Trophoblast cell (in vitro differentiated cells and primary cell): ENCODE data around the gene CD163L1. TPM values are rescaled to one million over a fixed set of nuclear protein-coding genes. Genes with fewer than 3 reads are reported as not detected.

Source experiments
- DNase-seq, 2 donors: peaks; one replicate each; pipeline ENCODE4 v3.0.0-alpha.2; 2016
- H2AFZ ChIP-seq: 2 replicates; pipeline ENCODE4 v1.6.1; 2013; ENCODE audit warnings: low read length, moderate library complexity, mild to moderate bottlenecking; ENCODE audit not compliant: insufficient read depth, poor library complexity
- H2AK5ac ChIP-seq: 2 replicates; pipeline ENCODE4 v1.6.1; 2013; ENCODE audit warnings: mild to moderate bottlenecking, low read length
- H2BK120ac ChIP-seq: 2 replicates; pipeline ENCODE4 v1.6.1; 2013; ENCODE audit warnings: low read length, mild to moderate bottlenecking, moderate library complexity; ENCODE audit not compliant: insufficient read depth, poor library complexity
- H2BK12ac ChIP-seq: 2 replicates; pipeline ENCODE4 v1.6.1; 2013; ENCODE audit warnings: mild to moderate bottlenecking, low read length, moderate library complexity
- H2BK5ac ChIP-seq: 2 replicates; pipeline ENCODE4 v1.6.1; 2013; ENCODE audit warnings: low read length, low read depth, moderate library complexity, mild to moderate bottlenecking; ENCODE audit not compliant: poor library complexity
- H3K14ac ChIP-seq: 2 replicates; pipeline ENCODE4 v1.6.1; 2013; ENCODE audit warnings: mild to moderate bottlenecking, low read length
- H3K18ac ChIP-seq: 2 replicates; pipeline ENCODE4 v1.6.1; 2013; ENCODE audit warnings: mild to moderate bottlenecking, low read length
- H3K23ac ChIP-seq: 2 replicates; pipeline ENCODE4 v1.6.1; 2013; ENCODE audit warnings: low read length
- H3K27ac ChIP-seq: 2 replicates; pipeline ENCODE4 v1.5.1; 2013; ENCODE audit warnings: low read depth, mild to moderate bottlenecking, inconsistent platforms, low read length, moderate library complexity
- H3K27me3 ChIP-seq: 2 replicates; pipeline ENCODE4 v1.6.1; 2013; ENCODE audit warnings: inconsistent platforms, mild to moderate bottlenecking, low read length, moderate library complexity; ENCODE audit not compliant: insufficient read depth
- H3K36me3 ChIP-seq, 2 experiments: 1 replicate in 1 of 2; 2 replicates in 1 of 2; pipeline ENCODE4 v1.6.1; 2013; ENCODE audit warnings: low read length in 2 of 2, mild to moderate bottlenecking in 2 of 2, moderate library complexity in 1 of 2; ENCODE audit not compliant: insufficient read depth in 2 of 2, control insufficient read depth in 1 of 2
- H3K4ac ChIP-seq: 2 replicates; pipeline ENCODE4 v1.6.1; 2013; ENCODE audit warnings: low read depth, mild to moderate bottlenecking, low read length, moderate library complexity
- H3K4me1 ChIP-seq, 2 experiments: 1 replicate in 1 of 2; 2 replicates in 1 of 2; pipeline ENCODE4 v1.6.1; 2013; ENCODE audit warnings: low read length in 2 of 2, mild to moderate bottlenecking in 2 of 2, moderate library complexity in 1 of 2; ENCODE audit not compliant: insufficient read depth in 2 of 2, control insufficient read depth in 1 of 2
- H3K4me2 ChIP-seq: 2 replicates; pipeline ENCODE4 v1.6.1; 2013; ENCODE audit warnings: inconsistent platforms, mild to moderate bottlenecking, low read length, moderate library complexity
- H3K4me3 ChIP-seq: 2 replicates; pipeline ENCODE4 v1.5.1; 2013; ENCODE audit warnings: mild to moderate bottlenecking, low read depth, low read length, inconsistent platforms
- H3K79me1 ChIP-seq: one replicate; pipeline ENCODE4 v1.6.1; 2013; ENCODE audit warnings: low read length
- H3K79me2 ChIP-seq: 2 replicates; pipeline ENCODE4 v1.6.1; 2013; ENCODE audit warnings: low read length, mild to moderate bottlenecking; ENCODE audit not compliant: control insufficient read depth, insufficient read depth, poor library complexity
- H3K9ac ChIP-seq: 2 replicates; pipeline ENCODE4 v1.6.1; 2013; ENCODE audit warnings: mild to moderate bottlenecking, low read length
- H3K9me3 ChIP-seq: 2 replicates; pipeline ENCODE4 v1.6.1; 2013; ENCODE audit warnings: low read depth, mild to moderate bottlenecking, control low read depth, inconsistent platforms, low read length; ENCODE audit not compliant: insufficient read depth
- H4K12ac ChIP-seq: 2 replicates; pipeline ENCODE4 v1.6.1; 2013; ENCODE audit warnings: low read depth, mild to moderate bottlenecking, low read length, moderate library complexity
- H4K8ac ChIP-seq: 2 replicates; pipeline ENCODE4 v1.6.1; 2013; ENCODE audit warnings: low read depth, mild to moderate bottlenecking, low read length, moderate library complexity
- H4K91ac ChIP-seq: one replicate; pipeline ENCODE4 v1.6.1; 2013; ENCODE audit warnings: low read depth, mild to moderate bottlenecking, low read length, moderate library complexity
- WGBS: extraction: QIAGEN DNeasy Blood & Tissue Kit; methylation state at CpG from one replicate; pipeline ENCODE4 v1.1.7; 2013; ENCODE audit warnings: missing lambda C conversion rate; ENCODE audit not compliant: insufficient read length, insufficient coverage; ENCODE audit errors: extremely low coverage; 5-methylcytosine and 5-hydroxymethylcytosine counted together
- polyA plus RNA-seq: library from polyadenylated mRNA; stranded (reverse); fragments of 200-250 nt; gene quantifications from 2 replicates; pipeline ENCODE4 v1.2.3, GENCODE V29; 2013

The CD163L1 gene
- 0.07 and 0.16 TPM in 2 replicates for polyA plus RNA-seq

DNA sequence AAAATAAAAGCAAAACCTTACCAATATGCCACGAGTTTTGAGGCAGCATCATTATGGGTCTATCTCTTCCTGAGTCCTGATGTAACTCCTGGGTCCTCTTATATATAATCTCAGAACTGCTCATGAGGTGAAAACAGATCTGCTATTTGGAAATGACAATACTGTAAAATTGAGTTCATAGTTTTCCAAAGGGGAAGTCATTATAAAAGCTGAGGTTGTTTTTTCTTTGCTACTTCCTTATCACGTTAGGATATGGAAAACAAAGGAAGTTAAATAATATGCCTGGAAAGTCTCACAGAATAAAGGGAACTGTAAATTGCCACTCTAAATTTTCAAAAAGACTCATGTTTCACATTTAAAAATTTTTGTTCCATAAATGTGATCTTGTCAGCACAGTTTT is at the start of gene CD163L1:
TSS of gene CD163L1 (minus strand) at position 78 of the 400 bp plus-strand sequence. CDS start at position 52, 26 bp downstream.
- Histone ChIP-seq H3K4me2 (no peak within 1 kb of the TSS), H3K4me1 (no peaks in the 10 kb centered on the region), H3K18ac (no peak within 1 kb of the TSS), H3K27ac (no peak within 1 kb of the TSS), H3K79me1 (peaks cover 4% of the 10 kb centered on the region), H2AFZ (no peak within 1 kb of the TSS), H2BK5ac (no peak within 1 kb of the TSS), H3K23ac (no peak within 1 kb of the TSS), H2BK12ac (no peak within 1 kb of the TSS), H3K4ac (no peak within 1 kb of the TSS), H3K9me3 (peaks cover 1% of the 10 kb centered on the region), H3K4me3 (no peak within 1 kb of the TSS), H3K27me3 (no peaks in the 10 kb centered on the region), H3K79me2 (no peaks in the 10 kb centered on the region), H2BK120ac (no peak within 1 kb of the TSS), H3K36me3 (no peaks in the 10 kb centered on the region), H4K12ac (no peak within 1 kb of the TSS), H3K9ac (no peak within 1 kb of the TSS), H4K8ac (no peak within 1 kb of the TSS), H2AK5ac (no peak within 1 kb of the TSS), H4K91ac (no peak within 1 kb of the TSS), H3K14ac (no peak within 1 kb of the TSS)
- no CpG with 5 or more reads among the region's 2 CpGs for WGBS
- DNase-seq = no peak

DNA sequence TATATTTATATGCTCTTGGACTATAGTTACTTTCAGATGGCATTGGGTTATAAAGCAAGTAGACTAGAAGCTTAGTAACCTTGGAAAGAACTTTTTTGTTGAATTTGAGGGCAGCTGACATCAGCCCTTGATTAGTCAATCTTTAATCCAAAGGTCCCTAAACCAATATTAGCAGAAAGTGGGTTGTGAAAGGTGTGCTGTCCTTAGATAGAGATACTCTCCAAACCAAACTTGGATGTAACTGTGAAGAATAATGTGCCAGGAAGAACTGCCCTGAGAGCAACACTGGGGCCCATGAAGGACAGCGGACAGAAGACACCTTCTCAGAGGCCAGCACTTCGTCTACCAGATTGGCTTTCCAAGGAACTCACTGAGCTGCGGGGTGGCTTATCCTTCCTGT is 49.1 kb upstream of the CD163L1 start:
- no peaks in the 10 kb centered on the region for H3K9me3 ChIP-seq
- no peak overlapping the region for H2BK120ac ChIP-seq
- no peak overlapping the region for H3K14ac ChIP-seq
- no peak for DNase-seq
- no peak overlapping the region for H4K12ac ChIP-seq
- no peak overlapping the region for H2AFZ ChIP-seq
- no peak overlapping the region for H4K91ac ChIP-seq
- no peak overlapping the region for H3K4ac ChIP-seq
- H2BK12ac ChIP-seq = no peak overlapping the region
- no peak overlapping the region for H3K4me2 ChIP-seq
- H3K36me3 ChIP-seq = no peaks in the 10 kb centered on the region
- no peak overlapping the region for H2AK5ac ChIP-seq
- H3K27me3 ChIP-seq = no peaks in the 10 kb centered on the region
- H3K4me1 ChIP-seq = peaks cover 0 to 3% of the 10 kb centered on the region in 2 experiments
- no peaks in the 10 kb centered on the region for H3K79me1 ChIP-seq
- no peak overlapping the region for H3K9ac ChIP-seq
- H3K23ac ChIP-seq = no peak overlapping the region
- no peak overlapping the region for H3K4me3 ChIP-seq
- no peaks in the 10 kb centered on the region for H3K79me2 ChIP-seq
- no peak overlapping the region for H3K27ac ChIP-seq
- H2BK5ac ChIP-seq = no peak overlapping the region
- no peak overlapping the region for H3K18ac ChIP-seq
- H4K8ac ChIP-seq = no peak overlapping the region
- WGBS = no CpG with 5 or more reads among the region's 3 CpGs

DNA sequence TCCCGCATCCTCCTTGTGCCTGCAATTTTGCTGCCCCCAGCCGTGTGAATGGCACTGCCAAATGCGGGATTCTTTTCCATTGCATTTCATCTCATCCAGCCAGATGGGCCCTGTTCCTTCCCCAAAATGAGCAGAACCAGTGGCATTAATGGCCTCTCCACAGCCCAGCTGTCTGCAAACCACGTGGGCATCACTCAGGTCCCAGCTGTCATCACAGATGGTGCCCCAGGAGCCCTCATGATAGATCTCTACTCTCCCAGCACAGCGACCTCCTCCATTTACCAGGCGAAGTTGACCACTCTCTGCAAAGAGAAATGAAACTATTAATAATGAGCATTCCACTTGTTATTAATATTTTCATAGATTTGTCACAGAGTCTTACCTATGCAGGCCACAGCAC is 42.6 kb upstream of the CD163L1 start:
- no CpG with 5 or more reads among the region's 6 CpGs for WGBS
- H2BK120ac ChIP-seq = no peak overlapping the region
- no peak overlapping the region for H2AK5ac ChIP-seq
- H4K91ac ChIP-seq = no peak overlapping the region
- H3K27me3 ChIP-seq = no peaks in the 10 kb centered on the region
- no peak overlapping the region for H3K23ac ChIP-seq
- no peaks in the 10 kb centered on the region for H3K79me1 ChIP-seq
- no peak overlapping the region for H2BK5ac ChIP-seq
- no peak overlapping the region for H3K9ac ChIP-seq
- no peak overlapping the region for H3K18ac ChIP-seq
- peaks cover 0 to 3% of the 10 kb centered on the region in 2 experiments for H3K4me1 ChIP-seq
- H4K12ac ChIP-seq = no peak overlapping the region
- H3K4me3 ChIP-seq = no peak overlapping the region
- no peak overlapping the region for H3K4me2 ChIP-seq
- DNase-seq = no peak
- H3K27ac ChIP-seq = no peak overlapping the region
- no peak overlapping the region for H3K4ac ChIP-seq
- H2BK12ac ChIP-seq = no peak overlapping the region
- no peaks in the 10 kb centered on the region for H3K36me3 ChIP-seq
- H3K79me2 ChIP-seq = no peaks in the 10 kb centered on the region
- H4K8ac ChIP-seq = no peak overlapping the region
- H3K9me3 ChIP-seq = peaks cover 4% of the 10 kb centered on the region
- H2AFZ ChIP-seq = no peak overlapping the region
- no peak overlapping the region for H3K14ac ChIP-seq

DNA sequence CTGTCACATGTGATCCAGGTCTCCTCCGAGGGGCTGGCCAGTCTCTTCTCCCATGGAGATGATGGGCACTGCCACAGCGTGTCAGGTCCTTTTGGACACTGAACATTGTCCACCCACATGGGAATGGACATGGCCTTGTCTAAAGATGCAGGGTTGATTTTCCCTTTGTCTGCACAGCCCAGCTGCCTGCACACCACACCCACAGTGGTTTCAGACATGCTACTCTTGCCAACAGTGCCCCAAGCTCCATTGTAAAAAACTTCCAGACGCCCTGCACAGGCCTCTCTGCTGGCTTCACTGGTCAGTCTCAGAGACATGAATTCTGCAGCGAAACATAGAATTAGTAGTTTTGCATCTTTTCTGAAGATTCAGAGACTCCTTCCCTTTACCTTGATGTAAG is 41.1 kb upstream of the CD163L1 start:
- WGBS = no CpG with 5 or more reads among the region's 4 CpGs
- H3K79me1 ChIP-seq = no peaks in the 10 kb centered on the region

More for the DNA sequence above, 41.1 kb upstream of the CD163L1 start:
- H3K79me2 ChIP-seq = no peaks in the 10 kb centered on the region
- no peak overlapping the region for H3K4ac ChIP-seq
- H3K23ac ChIP-seq = no peak overlapping the region
- H3K27me3 ChIP-seq = no peaks in the 10 kb centered on the region
- H4K91ac ChIP-seq = no peak overlapping the region
- no peak overlapping the region for H3K4me3 ChIP-seq
- H3K9ac ChIP-seq = no peak overlapping the region
- no peak overlapping the region for H2BK5ac ChIP-seq
- H3K36me3 ChIP-seq = no peaks in the 10 kb centered on the region
- no peak overlapping the region for H3K14ac ChIP-seq
- H3K4me2 ChIP-seq = no peak overlapping the region
- H4K12ac ChIP-seq = no peak overlapping the region
- H4K8ac ChIP-seq = no peak overlapping the region
- no peak overlapping the region for H2AK5ac ChIP-seq
- peaks cover 4% of the 10 kb centered on the region for H3K9me3 ChIP-seq
- H3K4me1 ChIP-seq = peaks cover 0 to 3% of the 10 kb centered on the region in 2 experiments
- H2BK120ac ChIP-seq = no peak overlapping the region
- no peak for DNase-seq
- no peak overlapping the region for H3K18ac ChIP-seq
- no peak overlapping the region for H2AFZ ChIP-seq
- H2BK12ac ChIP-seq = no peak overlapping the region
- no peak overlapping the region for H3K27ac ChIP-seq
